22Rv1 (cell line): ENCODE measurements around the gene PDE6D.

ENCODE experiments used
- H3K27ac ChIP-seq: fragments of 450-650 bp; 2 replicates; pipeline ENCODE4 v1.5.1; 2017
- ZFX ChIP-seq: fragments of 450-650 bp; IDR thresholded peaks from 2 replicates; pipeline ENCODE4 v1.6.1; 2017; ENCODE audit warnings: antibody characterized with exemption, borderline replicate concordance
- TF ChIP-seq, protein P1 (sequence below): fragments of 450-650 bp; IDR thresholded peaks from 2 replicates; pipeline ENCODE4 v1.5.1; 2017; ENCODE audit warnings: mild to moderate bottlenecking

The PDE6D gene

DNA sequence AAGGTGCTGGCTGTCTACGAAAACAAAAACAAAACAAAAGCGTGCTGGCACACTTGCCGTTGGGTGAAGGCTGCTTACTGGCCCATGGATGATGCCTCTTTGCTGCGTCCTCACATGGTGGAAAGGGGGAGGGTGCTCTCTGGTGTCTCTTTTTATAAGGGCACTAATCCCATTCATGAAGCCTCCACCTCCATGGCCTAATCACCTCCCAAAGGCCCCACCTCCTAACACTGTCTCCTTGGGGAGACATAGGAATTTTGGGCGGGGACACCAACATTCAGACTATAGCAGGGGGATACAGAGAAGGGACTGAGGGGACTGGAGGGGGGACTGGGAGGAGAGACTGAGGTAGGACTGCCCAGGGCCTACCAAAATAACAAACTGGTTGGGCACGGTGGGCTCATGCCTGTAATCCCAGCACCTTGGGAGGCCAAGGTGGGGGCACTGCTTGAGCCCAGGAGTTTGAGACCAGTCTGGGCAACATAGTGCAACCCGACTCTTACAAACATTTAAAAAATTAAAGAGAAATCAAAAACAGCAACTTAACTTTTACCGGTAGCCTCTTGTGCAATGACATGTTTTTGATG lies 58.3 kb downstream of the PDE6D start:
- no peak overlapping the region for H3K27ac ChIP-seq
- TF ChIP-seq, protein P1, sequence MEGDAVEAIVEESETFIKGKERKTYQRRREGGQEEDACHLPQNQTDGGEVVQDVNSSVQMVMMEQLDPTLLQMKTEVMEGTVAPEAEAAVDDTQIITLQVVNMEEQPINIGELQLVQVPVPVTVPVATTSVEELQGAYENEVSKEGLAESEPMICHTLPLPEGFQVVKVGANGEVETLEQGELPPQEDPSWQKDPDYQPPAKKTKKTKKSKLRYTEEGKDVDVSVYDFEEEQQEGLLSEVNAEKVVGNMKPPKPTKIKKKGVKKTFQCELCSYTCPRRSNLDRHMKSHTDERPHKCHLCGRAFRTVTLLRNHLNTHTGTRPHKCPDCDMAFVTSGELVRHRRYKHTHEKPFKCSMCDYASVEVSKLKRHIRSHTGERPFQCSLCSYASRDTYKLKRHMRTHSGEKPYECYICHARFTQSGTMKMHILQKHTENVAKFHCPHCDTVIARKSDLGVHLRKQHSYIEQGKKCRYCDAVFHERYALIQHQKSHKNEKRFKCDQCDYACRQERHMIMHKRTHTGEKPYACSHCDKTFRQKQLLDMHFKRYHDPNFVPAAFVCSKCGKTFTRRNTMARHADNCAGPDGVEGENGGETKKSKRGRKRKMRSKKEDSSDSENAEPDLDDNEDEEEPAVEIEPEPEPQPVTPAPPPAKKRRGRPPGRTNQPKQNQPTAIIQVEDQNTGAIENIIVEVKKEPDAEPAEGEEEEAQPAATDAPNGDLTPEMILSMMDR = no peak
- TF ChIP-seq ZFX = no peak

DNA sequence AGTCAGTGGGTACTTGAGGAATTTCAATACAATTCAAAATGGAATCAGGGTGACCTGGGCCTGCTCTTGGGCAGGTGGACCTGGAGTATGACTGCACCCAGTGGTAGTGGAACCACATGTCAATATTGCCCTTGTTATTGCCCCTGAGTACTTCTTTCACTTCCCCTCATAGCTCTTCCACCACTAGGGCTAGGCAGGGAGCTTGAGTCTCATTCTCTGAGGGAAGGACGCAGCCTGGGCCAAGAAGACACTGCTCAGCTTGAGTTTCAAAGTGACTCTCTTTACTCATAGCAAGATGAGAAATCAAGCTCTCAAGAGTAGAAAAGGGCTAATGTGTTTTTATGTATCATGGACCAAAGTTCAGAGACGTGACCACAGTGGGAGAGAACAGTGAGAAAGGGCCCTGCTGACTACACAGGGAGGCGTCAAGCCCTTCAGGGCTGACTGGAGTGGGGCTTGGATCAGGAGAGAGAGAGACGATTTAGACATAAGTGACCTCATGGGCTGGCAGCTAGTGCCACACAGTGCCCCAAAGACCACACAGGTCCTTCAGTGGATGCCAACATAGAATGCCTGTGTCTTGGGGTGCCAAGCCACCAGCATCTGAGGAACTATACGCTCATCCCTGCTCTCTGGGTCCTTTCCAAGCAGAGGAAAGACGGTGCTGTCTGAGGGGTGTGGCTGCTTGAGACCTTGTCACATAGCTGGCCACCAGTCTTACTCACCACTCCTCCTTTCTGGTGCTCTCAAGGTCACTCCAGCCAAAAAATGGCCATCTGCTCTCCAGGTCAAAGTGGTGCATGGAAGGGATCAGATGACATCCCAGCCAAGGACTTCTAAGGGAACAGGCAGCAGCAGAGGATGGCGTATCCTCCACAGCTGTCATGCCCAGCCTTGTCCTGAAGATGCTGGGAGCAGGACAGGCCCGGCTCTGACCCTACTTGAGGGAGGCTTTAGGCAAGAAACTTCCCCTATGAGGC lies 59.8 kb downstream of the PDE6D start:
- no peak for TF ChIP-seq ZFX
- TF ChIP-seq, protein P1 = no peak
- no peak overlapping the region for H3K27ac ChIP-seq

DNA sequence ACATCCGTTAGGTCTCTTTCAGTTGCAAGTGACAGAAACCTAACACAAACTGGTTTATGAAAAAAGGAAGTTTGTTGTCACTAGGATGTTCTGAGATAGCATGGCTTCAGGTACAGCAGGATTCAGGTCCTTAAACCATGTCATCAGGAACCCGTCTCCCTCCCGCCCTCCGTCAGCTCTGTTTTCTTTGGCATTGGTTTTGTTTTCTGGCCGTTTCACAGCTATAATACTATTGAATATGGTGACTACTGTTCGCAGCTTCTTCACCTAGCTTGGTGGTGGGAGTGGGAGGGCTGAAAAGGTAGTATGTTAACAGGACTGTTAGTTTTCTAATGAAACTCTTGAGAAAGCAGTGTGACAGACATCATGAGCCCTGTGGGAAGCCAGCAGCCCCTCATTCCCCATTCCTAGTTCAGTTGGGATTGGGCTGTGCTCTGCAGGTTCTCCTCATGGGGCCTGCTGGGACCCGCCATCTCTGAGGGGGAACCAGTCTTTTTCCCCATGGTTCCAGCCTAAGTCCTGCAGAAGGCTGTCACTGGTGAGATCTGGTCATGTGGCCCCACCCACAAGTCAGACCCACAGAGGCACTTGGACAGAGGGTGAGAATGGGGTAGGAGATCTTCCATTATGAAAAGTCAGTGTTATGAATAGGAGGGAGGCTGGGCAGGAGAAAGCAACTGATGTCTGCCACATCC lies 60.6 kb downstream of the PDE6D start:
- H3K27ac ChIP-seq = no peak overlapping the region
- TF ChIP-seq ZFX = no peak
- TF ChIP-seq, protein P1 = no peak

DNA sequence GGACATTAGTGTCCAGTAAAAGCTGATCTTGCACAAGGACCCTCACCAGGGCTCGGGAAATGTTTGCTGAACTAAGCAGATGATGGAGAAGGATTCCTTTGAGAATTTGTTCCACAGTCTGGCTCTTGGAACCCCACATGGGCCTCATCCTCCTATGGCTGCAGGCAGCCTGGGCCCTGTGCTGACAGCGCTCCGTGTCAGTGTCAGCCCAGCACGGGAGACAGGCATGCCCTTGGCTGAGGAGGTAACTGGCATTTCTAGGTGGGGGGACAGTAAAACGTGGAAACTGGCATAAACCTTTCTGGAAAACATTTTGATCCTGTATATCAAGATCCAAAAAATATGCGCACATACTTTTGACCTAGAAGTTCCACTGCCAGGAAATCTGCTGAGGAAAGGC lies 62.3 kb downstream of the PDE6D start:
- no peak for TF ChIP-seq ZFX
- TF ChIP-seq, protein P1 = no peak

DNA sequence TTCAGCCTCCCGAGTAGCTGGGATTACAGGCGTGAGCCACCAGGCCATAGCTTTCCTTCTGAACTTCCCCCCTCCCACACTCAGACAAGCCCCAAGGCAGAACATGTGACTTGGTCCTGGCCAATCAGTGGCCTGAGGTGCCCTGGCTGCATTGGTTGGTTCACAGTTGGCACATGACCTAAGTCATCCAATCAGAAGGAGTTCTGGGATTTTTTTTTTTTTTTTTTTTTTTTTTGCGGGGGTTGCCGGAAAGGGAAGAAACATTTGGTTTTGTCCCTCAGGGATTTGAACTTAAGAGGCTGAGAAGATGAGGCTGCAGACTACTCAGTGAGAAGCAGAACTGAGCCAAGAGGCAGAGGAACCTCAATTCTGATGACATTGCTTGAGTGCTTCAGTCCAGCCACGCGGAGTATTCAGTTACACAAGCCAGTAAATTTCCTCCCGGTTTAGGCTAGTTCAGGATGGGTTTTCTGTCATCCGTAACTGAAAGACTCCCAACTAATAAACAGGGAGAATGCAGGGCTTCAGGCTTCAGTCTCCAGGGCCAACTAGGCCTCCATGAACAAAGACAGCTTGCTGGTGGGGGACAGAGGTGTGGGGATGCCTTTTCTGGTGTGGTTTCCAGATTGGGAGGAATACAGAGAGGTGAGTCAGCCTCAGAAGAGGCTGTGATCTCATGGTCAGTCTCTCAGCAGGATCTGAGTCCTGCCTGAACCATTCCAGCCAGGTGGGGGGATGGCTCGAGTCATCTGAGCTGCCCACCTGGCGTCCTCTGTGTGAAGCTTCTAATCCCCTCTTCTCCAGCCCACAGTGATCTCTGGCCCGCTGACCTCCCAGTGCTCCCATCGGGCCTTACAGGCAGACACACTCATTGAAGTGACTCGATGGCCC lies 63.6 kb downstream of the PDE6D start:
- TF ChIP-seq, protein P1 = no peak
- TF ChIP-seq ZFX = no peak
- no peak overlapping the region for H3K27ac ChIP-seq

More for the DNA sequence above, 62.3 kb downstream of the PDE6D start:
- H3K27ac ChIP-seq = no peak overlapping the region

DNA sequence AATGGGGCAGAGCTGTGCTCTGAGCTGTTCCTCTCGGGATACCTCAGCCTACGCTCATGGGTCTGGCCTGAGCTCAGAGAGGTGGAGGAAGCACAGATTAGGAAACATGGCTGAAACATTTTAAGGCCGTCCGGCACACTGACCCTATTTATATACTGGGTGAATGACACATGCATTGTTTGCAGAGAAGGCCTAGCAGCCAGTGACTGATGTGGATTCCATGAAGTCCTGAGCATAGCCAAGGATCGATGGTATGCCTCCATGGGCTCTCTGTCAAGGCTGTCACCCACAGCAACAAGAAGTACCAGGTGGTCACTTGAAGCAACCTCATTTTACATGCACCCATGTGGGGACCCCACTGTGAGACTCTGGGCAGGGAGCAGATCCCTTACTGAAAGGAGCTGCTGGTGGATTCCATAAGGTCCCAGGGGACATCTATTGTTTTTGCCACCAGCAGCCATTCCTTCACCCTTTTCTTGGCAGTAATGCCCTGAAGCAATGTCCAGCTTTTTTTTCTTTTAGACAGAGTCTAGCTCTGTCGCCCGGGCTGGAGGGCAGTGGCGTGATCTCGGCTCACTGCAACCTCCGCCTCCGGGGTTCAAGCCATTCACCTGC lies 64.3 kb downstream of the PDE6D start:
- H3K27ac ChIP-seq = no peak overlapping the region
- TF ChIP-seq ZFX = no peak
- TF ChIP-seq, protein P1 = no peak
